B cell (primary cell): ENCODE results near the gene COG1. TPM values are rescaled to one million over a fixed set of nuclear protein-coding genes. Genes with fewer than 3 reads are reported as not detected.

ENCODE experiments used
- ATAC-seq: fragments of 200-7000 bp; cut with Tn5 transposase; one replicate; pipeline ENCODE4 v1.10.0; 2021; ENCODE audit warnings: low read depth, mild to moderate bottlenecking, moderate number of reproducible peaks, moderate library complexity
- CTCF ChIA-PET: fragments of 350-600 bp; sonication (Branson Sonifier 250); formaldehyde crosslinking; loops from one replicate; lab custom pipeline; 2021; ENCODE audit warnings: antibody characterized with exemption, inconsistent platforms; lab: Charles Lee
- POLR2A ChIA-PET: fragments of 350-600 bp; sonication (Branson Sonifier 250); formaldehyde crosslinking; loops from one replicate; lab custom pipeline; 2021; ENCODE audit warnings: antibody characterized with exemption; lab: Charles Lee
- DNase-seq: peaks from one replicate; pipeline ENCODE4 v3.0.0; 2013
- H2AFZ ChIP-seq: 2 replicates; pipeline ENCODE4 v1.6.1; 2012; ENCODE audit warnings: mild to moderate bottlenecking, low read depth, low read length; ENCODE audit not compliant: insufficient read depth, poor library complexity, severe bottlenecking
- H3K27ac ChIP-seq, 2 donors: 1 replicate in 1 of 2; 2 replicates in 1 of 2; pipeline ENCODE4 v1.5.1; 2012 to 2013; ENCODE audit warnings: low read length in 2 of 2, mild to moderate bottlenecking in 2 of 2, moderate library complexity in 1 of 2
- H3K27me3 ChIP-seq, 4 experiments: fragments of 200-600 bp in 1 of 4; sonication (generic) in 1 of 4; replicated peaks in 1 of 4; 1 replicate in 2 of 4; 2 replicates in 2 of 4; pipeline versions ENCODE4 v1.6.1 to v1.7.0; 2013 to 2016; ENCODE audit warnings: low read length in 3 of 4, mild to moderate bottlenecking in 2 of 4, mixed read lengths in 1 of 4, moderate library complexity in 1 of 4; ENCODE audit not compliant: insufficient read depth in 4 of 4, control insufficient read depth in 3 of 4; ENCODE audit errors: control extremely low read depth in 1 of 4
- H3K36me3 ChIP-seq, 2 experiments: replicated peaks in 1 of 2; 1 replicate in 1 of 2; 2 replicates in 1 of 2; pipeline versions ENCODE4 v1.6.1 to v1.7.1; 2013; ENCODE audit warnings: low read length in 1 of 2; ENCODE audit not compliant: insufficient read depth in 2 of 2, control insufficient read depth in 1 of 2; ENCODE audit errors: control extremely low read depth in 1 of 2, extremely low read depth in 1 of 2
- H3K4me1 ChIP-seq, 2 donors: fragments of 200-600 bp in 1 of 2; sonication (generic) in 1 of 2; 1 replicate in 1 of 2; 2 replicates in 1 of 2; pipeline versions ENCODE4 v1.5.1 to v1.6.1; 2013 to 2017; ENCODE audit warnings: low read length in 2 of 2; ENCODE audit not compliant: control insufficient read depth in 2 of 2, insufficient read depth in 2 of 2
- H3K4me2 ChIP-seq: replicated peaks from 2 replicates; pipeline ENCODE3; 2012; ENCODE audit warnings: mild to moderate bottlenecking, low read depth, low read length; ENCODE audit not compliant: poor library complexity, severe bottlenecking
- H3K4me3 ChIP-seq, 5 experiments: fragments of 200-600 bp in 1 of 5; sonication (generic) in 1 of 5; 1 replicate in 3 of 5; 2 replicates in 2 of 5; pipeline versions ENCODE4 v1.5.1 to v1.7.0; 2011 to 2016; ENCODE audit warnings: low read length in 4 of 5, mild to moderate bottlenecking in 4 of 5, low read depth in 2 of 5, control low read depth in 1 of 5, moderate library complexity in 1 of 5; ENCODE audit not compliant: insufficient read depth in 1 of 5; ENCODE audit errors: control extremely low read depth in 1 of 5, extremely low read depth in 1 of 5
- H3K79me2 ChIP-seq: fragments of 200-600 bp; sonication (generic); one replicate; pipeline ENCODE4 v1.6.0; 2016; ENCODE audit warnings: low read length; ENCODE audit not compliant: control insufficient read depth, insufficient read depth
- H3K9ac ChIP-seq: fragments of 200-600 bp; sonication (generic); 2 replicates; pipeline ENCODE4 v1.6.1; 2017; ENCODE audit warnings: mild to moderate bottlenecking, low read length, moderate library complexity
- H3K9me3 ChIP-seq, 3 donors: one replicate each; pipeline versions ENCODE4 v1.6.1 to v1.7.1; 2013; ENCODE audit warnings: low read length in 2 of 3; ENCODE audit not compliant: control insufficient read depth in 2 of 3, insufficient read depth in 1 of 3; ENCODE audit errors: control extremely low read depth in 1 of 3
- H4K20me1 ChIP-seq: 2 replicates; pipeline ENCODE4 v1.6.0; 2012; ENCODE audit warnings: mild to moderate bottlenecking, low read length; ENCODE audit not compliant: insufficient read depth, control insufficient read depth, poor library complexity, severe bottlenecking
- H3K27ac Mint-ChIP-seq: one replicate; pipeline ENCODE4 v1.8.0; 2021; ENCODE audit warnings: mixed read lengths
- H3K27me3 Mint-ChIP-seq: one replicate; pipeline ENCODE4 v1.8.0; 2021; ENCODE audit warnings: mixed read lengths
- H3K4me1 Mint-ChIP-seq: one replicate; pipeline ENCODE4 v1.8.0; 2021; ENCODE audit warnings: mixed read lengths
- H3K4me3 Mint-ChIP-seq: one replicate; pipeline ENCODE4 v1.8.0; 2021; ENCODE audit warnings: mixed read lengths
- H3K9me3 Mint-ChIP-seq: one replicate; pipeline ENCODE4 v1.8.0; 2022; ENCODE audit warnings: mixed read lengths; ENCODE audit not compliant: insufficient read depth
- EZH2 ChIP-seq: IDR thresholded peaks from 2 replicates; pipeline ENCODE4 v1.6.1; 2012; ENCODE audit warnings: borderline replicate concordance, low read depth, mild to moderate bottlenecking, moderate library complexity, low read length; ENCODE audit not compliant: insufficient read depth, poor library complexity, severe bottlenecking
- WGBS: methylation state at CpG from one replicate; pipeline ENCODE4 v1.1.5; 2013; ENCODE audit warnings: missing lambda C conversion rate; ENCODE audit not compliant: insufficient coverage; 5-methylcytosine and 5-hydroxymethylcytosine counted together
- intact Hi-C: fragments of 100-400 bp; cut with micrococcal nuclease; formaldehyde crosslinking; loops from one replicate; pipeline ENCODE4 v1.10.0; 2022
- polyA plus RNA-seq: library from polyadenylated mRNA; depleted of rRNA; stranded (reverse); fragments of >200 nt; gene quantifications from 2 replicates; pipeline ENCODE4 v1.2.3, GENCODE V29; 2012
- total RNA-seq, 2 donors: library from RNA; stranded (reverse); fragments of 120-200 nt in 1 of 2; gene quantifications; 1 replicate in 1 of 2; 2 replicates in 1 of 2; pipeline versions ENCODE4 v1.2.3 to v1.2.4, GENCODE V29; 2013 to 2022
- TF ChIP-seq, protein P1 (sequence below): fragments of 200-600 bp; IDR thresholded peaks from one replicate; pipeline ENCODE4 v1.8.0; 2022; ENCODE audit warnings: antibody characterized with exemption, mild to moderate bottlenecking

Gene COG1
- total and polyA plus RNA-seq, 2 donors (not counting 1 experiment from before 2014, with no cell fraction given) = 39.1 to 72.8 TPM

DNA sequence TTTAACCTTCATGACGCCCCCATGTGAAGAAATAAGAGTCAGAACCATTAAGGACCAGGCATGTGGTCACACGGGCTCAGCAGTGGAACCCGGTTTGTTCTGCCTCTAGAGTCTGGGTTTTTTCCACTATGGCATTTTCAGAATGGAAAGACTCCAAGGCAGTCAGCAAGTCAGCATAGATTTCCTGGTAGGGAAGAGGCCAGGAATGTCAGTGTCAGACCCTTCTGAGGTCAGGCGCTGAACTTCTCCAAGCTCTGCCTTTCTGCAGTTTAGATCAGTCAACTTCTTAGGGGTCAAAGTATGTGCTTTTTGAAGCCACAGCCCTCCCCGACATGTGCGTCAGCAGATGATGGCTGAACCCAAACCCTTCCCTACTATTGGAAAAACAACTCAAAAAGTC, 24.2 kb upstream of the COG1 start:
- Histone ChIP-seq H2AFZ (no peak overlapping the region), H3K4me3 (no peak overlapping the region), H3K9me3 (no peaks in the 10 kb centered on the region), H3K4me1 (peaks cover 30 to 34% of the 10 kb centered on the region in 2 donors), H3K79me2 (no peaks in the 10 kb centered on the region), H3K36me3 (no peaks in the 10 kb centered on the region), H3K27ac (no peak overlapping the region), H4K20me1 (no peaks in the 10 kb centered on the region), H3K27me3 (peaks cover 0 to 42% (median 19%) of the 10 kb centered on the region in 4 experiments), H3K9ac (no peak overlapping the region), H3K4me2 (no peak overlapping the region)
- intact Hi-C loops = no loop called here
- Mint-ChIP-seq H3K27ac (no peak overlapping the region), H3K27me3 (peaks cover 37% of the 10 kb centered on the region), H3K9me3 (no peaks in the 10 kb centered on the region), H3K4me1 (peaks cover 29% of the 10 kb centered on the region), H3K4me3 (no peak overlapping the region)
- WGBS = 96% methylated on average over 3 of the region's 6 CpGs
- TF ChIP-seq, protein P1, sequence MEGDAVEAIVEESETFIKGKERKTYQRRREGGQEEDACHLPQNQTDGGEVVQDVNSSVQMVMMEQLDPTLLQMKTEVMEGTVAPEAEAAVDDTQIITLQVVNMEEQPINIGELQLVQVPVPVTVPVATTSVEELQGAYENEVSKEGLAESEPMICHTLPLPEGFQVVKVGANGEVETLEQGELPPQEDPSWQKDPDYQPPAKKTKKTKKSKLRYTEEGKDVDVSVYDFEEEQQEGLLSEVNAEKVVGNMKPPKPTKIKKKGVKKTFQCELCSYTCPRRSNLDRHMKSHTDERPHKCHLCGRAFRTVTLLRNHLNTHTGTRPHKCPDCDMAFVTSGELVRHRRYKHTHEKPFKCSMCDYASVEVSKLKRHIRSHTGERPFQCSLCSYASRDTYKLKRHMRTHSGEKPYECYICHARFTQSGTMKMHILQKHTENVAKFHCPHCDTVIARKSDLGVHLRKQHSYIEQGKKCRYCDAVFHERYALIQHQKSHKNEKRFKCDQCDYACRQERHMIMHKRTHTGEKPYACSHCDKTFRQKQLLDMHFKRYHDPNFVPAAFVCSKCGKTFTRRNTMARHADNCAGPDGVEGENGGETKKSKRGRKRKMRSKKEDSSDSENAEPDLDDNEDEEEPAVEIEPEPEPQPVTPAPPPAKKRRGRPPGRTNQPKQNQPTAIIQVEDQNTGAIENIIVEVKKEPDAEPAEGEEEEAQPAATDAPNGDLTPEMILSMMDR = no peak
- no peak for TF ChIP-seq EZH2
- ATAC-seq (no peak), DNase-seq (no peak)
- POLR2A ChIA-PET = no interaction called here
- CTCF ChIA-PET = interaction anchor here (2.6 kb wide), 1 partner anchor 12 kb away, joined by 9 read pairs; no protein-coding TSS in a partner anchor

DNA sequence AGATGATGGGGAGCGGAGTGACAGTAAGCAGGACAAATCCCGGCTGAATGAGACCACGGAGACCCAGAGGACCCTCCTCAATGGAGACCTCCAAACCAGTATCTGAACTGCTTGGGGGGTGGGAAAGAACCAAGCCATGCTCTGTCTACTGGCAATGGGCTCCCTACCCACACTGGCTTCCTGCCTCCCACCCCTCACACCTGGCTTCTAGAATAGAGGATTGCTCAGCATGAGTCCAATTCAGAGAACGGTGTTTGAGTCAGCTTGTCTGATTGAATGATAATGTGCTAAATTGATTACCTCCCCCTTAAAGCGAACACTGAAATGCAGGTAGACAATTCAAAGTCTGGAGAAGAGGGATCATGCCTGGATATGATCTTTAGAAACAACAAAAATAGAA, 22.5 kb upstream of the COG1 start:
- ATAC-seq (no peak), DNase-seq (no peak)
- no peak overlapping the region for H3K4me3 Mint-ChIP-seq
- H3K4me1 ChIP-seq = peaks cover 19 to 23% of the 10 kb centered on the region in 2 donors
- no peak overlapping the region for H3K27ac ChIP-seq
- peaks cover 0 to 29% (median 17%) of the 10 kb centered on the region in 4 experiments for H3K27me3 ChIP-seq
- ChIA-PET POLR2A (no interaction called here), CTCF (no interaction called here)
- H4K20me1 ChIP-seq = no peaks in the 10 kb centered on the region
- H3K9me3 ChIP-seq = no peaks in the 10 kb centered on the region
- H3K9ac ChIP-seq = no peak overlapping the region
- H3K27me3 Mint-ChIP-seq = peaks cover 26% of the 10 kb centered on the region
- H3K27ac Mint-ChIP-seq = no peak overlapping the region
- no peak overlapping the region for H3K4me2 ChIP-seq
- H3K4me3 ChIP-seq = no peak overlapping the region
- H3K36me3 ChIP-seq = no peaks in the 10 kb centered on the region
- TF ChIP-seq, protein P1 = no peak
- TF ChIP-seq EZH2 = no peak
- peaks cover 23% of the 10 kb centered on the region for H3K4me1 Mint-ChIP-seq
- no peaks in the 10 kb centered on the region for H3K79me2 ChIP-seq
- WGBS = no CpG with 5 or more reads among the region's 5 CpGs
- intact Hi-C loops = no loop called here
- no peak overlapping the region for H2AFZ ChIP-seq
- H3K9me3 Mint-ChIP-seq = no peaks in the 10 kb centered on the region
